ENCODE results near the gene SH3RF3.

- TF ChIP-seq SUZ12 (IDR thresholded peaks at IDR 0.05; ENCODE audit: extremely low read depth, insufficient read depth, insufficient read length), result no peak
- TF ChIP-seq YY1 (IDR thresholded peaks at IDR 0.05; ENCODE audit: insufficient read depth, insufficient read length), result no peak
Measured at GRCh38 chr2:109168716-109169115, 39.7 kb downstream of the SH3RF3 start.

Data from NT2/D1 (cell line).